Testis (tissue), 3 donors: ENCODE results near the gene CCNYL1. TPM values are rescaled to one million over a fixed set of nuclear protein-coding genes. Genes with fewer than 3 reads are reported as not detected.
"Not testable (repeated sequence)": the region's sequence is repeated elsewhere in the genome, so short reads cannot be mapped to it uniquely, and the experiment has no call there.

ENCODE experiments used
- DNase-seq: peaks from one replicate; pipeline ENCODE4 v3.0.0-alpha.2; 2019
- H3K27ac ChIP-seq, 2 donors: fragments of 200-600 bp; sonication (generic); one replicate each; pipeline ENCODE4 v1.5.1; 2019
- H3K27me3 ChIP-seq: fragments of 200-600 bp; sonication (generic); one replicate; pipeline ENCODE4 v1.5.1; 2019
- H3K36me3 ChIP-seq: fragments of 200-600 bp; sonication (generic); one replicate; pipeline ENCODE4 v1.5.1; 2017; ENCODE audit warnings: low read depth; ENCODE audit errors: missing control alignments
- H3K4me1 ChIP-seq: fragments of 200-600 bp; sonication (generic); one replicate; pipeline ENCODE4 v1.5.1; 2019
- H3K4me3 ChIP-seq, 2 donors: fragments of 200-600 bp; sonication (generic); one replicate each; pipeline ENCODE4 v1.5.1; 2017 to 2019
- H3K9me3 ChIP-seq: fragments of 200-600 bp; sonication (generic); one replicate; pipeline ENCODE4 v1.5.1; 2017
- CTCF ChIP-seq, 3 experiments: fragments of 450-650 bp in 2 of 3; fragments of 200-600 bp in 1 of 3; sonication (generic) in 1 of 3; IDR thresholded peaks; one replicate each; pipeline ENCODE4 v1.5.1; 2016 to 2019; ENCODE audit warnings: antibody characterized with exemption in 3 of 3, mild to moderate bottlenecking in 2 of 3, moderate library complexity in 1 of 3
- POLR2A ChIP-seq: fragments of 450-650 bp; IDR thresholded peaks from one replicate; pipeline ENCODE4 v1.6.1; 2017; ENCODE audit warnings: antibody characterized with exemption, mild to moderate bottlenecking, moderate library complexity
- WGBS, 2 donors: methylation state at CpG; one replicate each; pipeline ENCODE4 v1.1.5; 2018; 5-methylcytosine and 5-hydroxymethylcytosine counted together
- intact Hi-C: fragments of 100-400 bp; cut with DNase I; formaldehyde crosslinking; loops from one replicate; pipeline ENCODE4 v1.15.1; 2023; ENCODE audit warnings: low total_unique reads
- polyA plus RNA-seq: library from polyadenylated mRNA; stranded (reverse); fragments of 350-450 nt; fragmentation: Illumina TruSeq; extraction: RNeasy Lipid Tissue Mini Kit (QIAGEN cat#74804); gene quantifications from one replicate; pipeline ENCODE4 v1.2.3, GENCODE V29; 2014; ENCODE audit warnings: low read depth, low replicate concordance; ENCODE audit not compliant: insufficient read depth
- total RNA-seq, 2 donors: library from RNA; depleted of rRNA; stranded (reverse); fragments of >200 nt; gene quantifications; one replicate each; pipeline ENCODE4 v1.2.3, GENCODE V29; 2016

CCNYL1 gene
- total and polyA plus RNA-seq, 3 donors from 2014 or later, result 13.8 to 32.5 (median 25.6) TPM

DNA sequence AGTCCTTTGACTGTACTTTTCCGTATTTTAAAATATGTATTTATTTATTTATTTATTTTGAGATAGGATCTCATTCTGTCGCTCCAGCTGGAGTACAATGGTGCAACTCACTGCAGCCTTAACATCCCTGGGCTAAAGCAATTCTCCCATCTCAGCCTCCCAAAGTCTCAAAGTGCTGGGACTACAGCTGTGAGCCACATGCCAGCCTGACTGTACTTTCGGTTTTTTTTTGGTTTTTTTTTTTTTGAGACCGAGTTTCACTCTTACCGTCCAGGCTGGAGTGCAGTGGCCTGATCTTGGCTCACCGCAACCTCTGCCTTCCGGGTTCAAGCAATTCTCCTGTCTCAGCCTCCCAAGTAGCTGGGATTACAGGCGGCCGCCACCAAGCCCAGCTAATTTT lies 28.9 kb upstream of the CCNYL1 start:
- H3K9me3 ChIP-seq, result no peaks in the 10 kb centered on the region
- H3K27me3 ChIP-seq, result no peaks in the 10 kb centered on the region
- intact Hi-C loops, result no loop called here
- WGBS, 2 donors, result 84 to 88% methylated on average over 9 of the region's 9 CpGs
- no peak for DNase-seq
- no peak overlapping the region for H3K27ac ChIP-seq
- no peaks in the 10 kb centered on the region for H3K36me3 ChIP-seq
- peaks cover 1% of the 10 kb centered on the region for H3K4me1 ChIP-seq
- no peak for TF ChIP-seq CTCF (IDR thresholded peaks at IDR 0.05)
- TF ChIP-seq POLR2A, result no peak
- no peak overlapping the region for H3K4me3 ChIP-seq

DNA sequence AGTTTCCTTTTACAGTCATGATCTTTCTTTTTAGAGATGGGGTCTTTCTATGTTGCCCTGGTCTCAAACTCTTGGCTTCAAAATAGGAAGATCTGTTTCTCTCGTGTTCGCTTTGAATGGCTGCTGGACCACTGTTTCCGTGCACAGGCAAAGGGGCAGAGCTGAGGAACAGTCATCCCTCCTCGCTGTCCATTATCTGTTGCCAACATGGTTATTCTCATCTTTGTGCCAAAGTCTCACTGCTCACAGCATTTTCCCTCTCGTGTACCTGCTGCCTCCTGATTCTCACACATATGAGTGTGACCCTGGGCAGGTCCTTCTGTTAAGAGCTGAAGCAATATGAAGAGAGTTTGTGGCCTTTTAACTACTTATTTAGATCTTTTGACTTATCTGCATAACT lies 28.0 kb upstream of the CCNYL1 start:
- Histone ChIP-seq H3K36me3 (no peaks in the 10 kb centered on the region), H3K9me3 (no peaks in the 10 kb centered on the region), H3K27me3 (no peaks in the 10 kb centered on the region), H3K4me3 (no peak overlapping the region), H3K4me1 (no peaks in the 10 kb centered on the region), H3K27ac (no peak overlapping the region)
- intact Hi-C loops, result no loop called here
- 77% methylated on average over 5 of the region's 5 CpGs for WGBS, 2 donors
- TF ChIP-seq POLR2A (no peak), CTCF (IDR thresholded peaks at IDR 0.05) (no peak)
- DNase-seq, result no peak

DNA sequence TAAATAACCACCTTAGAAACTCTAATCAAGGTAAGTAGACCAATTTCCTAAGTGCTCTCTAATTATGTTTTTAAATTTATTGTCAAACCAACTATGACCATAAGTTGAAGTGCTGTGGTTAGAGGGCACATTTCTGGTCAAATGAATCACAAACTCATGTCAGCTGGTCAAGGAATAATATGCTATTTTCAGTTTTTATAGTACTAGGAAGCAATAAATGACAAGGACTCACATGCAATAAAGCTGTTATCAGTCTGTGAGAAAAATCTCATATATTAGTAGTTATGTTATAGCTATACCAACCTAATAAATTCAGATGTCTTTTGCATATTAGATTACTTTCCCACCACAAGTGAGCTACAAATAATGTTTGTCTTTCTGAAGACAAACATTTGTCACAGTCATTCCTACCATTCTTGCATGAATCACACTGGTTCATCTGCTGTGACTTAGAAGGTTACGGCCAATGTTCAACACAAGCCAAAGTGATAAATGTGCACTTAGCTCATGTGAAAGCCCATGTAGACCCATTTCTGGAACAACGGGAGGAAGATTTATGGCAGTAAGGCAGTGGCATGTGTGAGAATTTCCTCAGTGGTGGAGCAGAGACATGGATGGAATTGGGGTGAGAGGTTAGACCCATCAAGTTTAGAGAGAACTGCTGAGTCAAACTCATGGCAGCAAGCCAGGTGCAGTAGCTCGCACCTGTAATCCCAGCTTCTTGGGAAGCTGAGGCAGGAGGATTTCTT lies 27.4 kb upstream of the CCNYL1 start:
- H3K9me3 ChIP-seq, result no peaks in the 10 kb centered on the region
- TF ChIP-seq CTCF (IDR thresholded peaks at IDR 0.05) (no peak), POLR2A (no peak)
- no peak for DNase-seq
- intact Hi-C loops, result no loop called here
- H3K4me1 ChIP-seq, result no peaks in the 10 kb centered on the region
- H3K27me3 ChIP-seq, result no peaks in the 10 kb centered on the region
- H3K27ac ChIP-seq, result no peak overlapping the region
- H3K36me3 ChIP-seq, result no peaks in the 10 kb centered on the region
- WGBS, 2 donors, result 75 to 87% methylated on average over 3 of the region's 3 CpGs
- no peak overlapping the region for H3K4me3 ChIP-seq

DNA sequence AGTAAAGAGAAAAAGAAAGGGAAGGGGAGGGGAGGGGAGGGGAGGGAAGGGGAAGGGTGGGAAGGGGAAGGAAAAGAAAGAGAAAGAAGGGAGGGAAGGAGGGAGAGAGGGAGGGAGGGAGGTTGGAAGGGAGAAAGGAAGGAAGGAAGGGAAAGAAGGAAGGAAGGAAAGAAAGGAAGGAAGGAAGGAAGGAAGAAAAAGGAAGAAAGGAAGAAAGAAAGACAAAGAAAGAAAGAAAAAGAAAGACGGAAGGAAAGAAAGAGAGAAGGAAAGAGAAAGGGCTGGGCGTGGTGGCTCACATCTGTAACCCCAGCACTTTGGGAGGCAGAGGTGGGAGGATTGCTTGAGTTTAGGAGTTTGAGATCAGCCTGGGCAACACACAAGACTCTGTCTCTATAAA lies 24.6 kb upstream of the CCNYL1 start:
- H3K4me1 ChIP-seq, result no peaks in the 10 kb centered on the region
- H3K9me3 ChIP-seq, result no peaks in the 10 kb centered on the region
- WGBS, 2 donors, result 68 to 69% methylated on average over 2 of the region's 2 CpGs
- no peaks in the 10 kb centered on the region for H3K36me3 ChIP-seq
- no peak for DNase-seq
- H3K27ac ChIP-seq, result no peak overlapping the region
- H3K27me3 ChIP-seq, result no peaks in the 10 kb centered on the region
- H3K4me3 ChIP-seq, result no peak overlapping the region
- TF ChIP-seq POLR2A (no peak), CTCF (IDR thresholded peaks at IDR 0.05) (no peak)
- intact Hi-C loops, result no loop called here

GRCh38 chr2:207688597-207688996 lies 22.8 kb upstream of the CCNYL1 start:
- Histone ChIP-seq H3K27ac (no peak overlapping the region), H3K9me3 (no peaks in the 10 kb centered on the region), H3K4me3 (no peak overlapping the region), H3K36me3 (no peaks in the 10 kb centered on the region), H3K27me3 (no peaks in the 10 kb centered on the region), H3K4me1 (no peaks in the 10 kb centered on the region)
- no peak for DNase-seq
- TF ChIP-seq CTCF (IDR thresholded peaks at IDR 0.05) (no peak), POLR2A (no peak)
- intact Hi-C loops, result no loop called here

GRCh38 chr2:207690845-207691461 lies 20.5 kb upstream of the CCNYL1 start:
- DNase-seq, H3K36me3 ChIP-seq, H3K9me3 ChIP-seq, H3K27ac ChIP-seq, H3K27me3 ChIP-seq, intact Hi-C loops, H3K4me3 ChIP-seq, H3K4me1 ChIP-seq: not testable (repeated sequence)
- 85 to 91% methylated on average over 16 of the region's 16 CpGs for WGBS, 2 donors
